HEK293 (cell line): ENCODE results near the gene TTN.

Experiments
- CTCF ChIA-PET: fragments of 350-600 bp; formaldehyde crosslinking; extraction: SDS; loops from one replicate; lab custom pipeline; 2021; ENCODE audit warnings: antibody characterized with exemption; lab: Yijun Ruan, JAX
- POLR2A ChIA-PET: fragments of 300-600 bp; formaldehyde crosslinking; extraction: SDS; loops from one replicate; lab custom pipeline; 2020; ENCODE audit warnings: antibody characterized with exemption, inconsistent platforms; lab: Yijun Ruan, JAX
- H3K27ac ChIP-seq: fragments of 200-500 bp; sonication (Bioruptor generic); 2 replicates; pipeline ENCODE4 v1.5.1; 2014; ENCODE audit warnings: low read depth, low read length, control low read depth, inconsistent platforms; ENCODE audit errors: extremely low read depth
- H3K36me3 ChIP-seq, 2 experiments: fragments of 200-500 bp in 1 of 2; sonication (Bioruptor generic) in 1 of 2; 1 replicate in 1 of 2; 2 replicates in 1 of 2; pipeline ENCODE4 v1.5.1; 2014 to 2017; ENCODE audit warnings: inconsistent platforms in 2 of 2, low read length in 2 of 2; ENCODE audit not compliant: control insufficient read depth in 2 of 2, insufficient read depth in 1 of 2
- H3K4me1 ChIP-seq: fragments of 200-500 bp; sonication (Bioruptor generic); 2 replicates; pipeline ENCODE4 v1.5.1; 2014; ENCODE audit warnings: mild to moderate bottlenecking, low read length, inconsistent platforms; ENCODE audit not compliant: control insufficient read depth, insufficient read depth
- H3K4me3 ChIP-seq: 2 replicates; pipeline ENCODE4 v1.5.1; 2011; ENCODE audit warnings: low read depth, mild to moderate bottlenecking, control low read depth, low read length, moderate library complexity
- H3K9me3 ChIP-seq: fragments of 200-500 bp; sonication (Bioruptor generic); 2 replicates; pipeline ENCODE4 v1.5.1; 2014; ENCODE audit warnings: low read depth, low read length, inconsistent platforms; ENCODE audit not compliant: control insufficient read depth, insufficient read depth
- BCL11A ChIP-seq: fragments of 450-650 bp; formaldehyde crosslinking; IDR thresholded peaks from 2 replicates; pipeline ENCODE4 v1.5.1; 2016; ENCODE audit warnings: low read depth, missing biosample characterization, missing genetic modification characterization
- HIC1 ChIP-seq: fragments of 450-650 bp; formaldehyde crosslinking; IDR thresholded peaks from 2 replicates; pipeline ENCODE4 v1.5.1; 2016; ENCODE audit warnings: missing biosample characterization, missing genetic modification characterization
- IKZF3 ChIP-seq: fragments of 450-650 bp; IDR thresholded peaks from 2 replicates; pipeline ENCODE4 v1.5.0; 2018; ENCODE audit warnings: missing biosample characterization, mild to moderate bottlenecking, missing genetic modification characterization, moderate library complexity
- KLF8 ChIP-seq: fragments of 450-650 bp; formaldehyde crosslinking; IDR thresholded peaks from 2 replicates; pipeline ENCODE4 v1.5.1; 2016; ENCODE audit warnings: missing biosample characterization, missing genetic modification characterization
- PRDM4 ChIP-seq: fragments of 450-650 bp; formaldehyde crosslinking; IDR thresholded peaks from 2 replicates; pipeline ENCODE4 v1.5.1; 2017; ENCODE audit warnings: missing biosample characterization, missing genetic modification characterization
- SCRT1 ChIP-seq: fragments of 450-650 bp; formaldehyde crosslinking; IDR thresholded peaks from 2 replicates; pipeline ENCODE4 v1.5.1; 2016; ENCODE audit warnings: missing biosample characterization, missing genetic modification characterization, borderline replicate concordance
- ZBTB48 ChIP-seq: fragments of 450-650 bp; formaldehyde crosslinking; IDR thresholded peaks from 2 replicates; pipeline ENCODE4 v1.5.1; 2016; ENCODE audit warnings: missing biosample characterization, missing genetic modification characterization
- ZFP3 ChIP-seq: fragments of 450-650 bp; formaldehyde crosslinking; IDR thresholded peaks from 2 replicates; pipeline ENCODE4 v1.5.1; 2016; ENCODE audit warnings: low read depth, missing biosample characterization, missing genetic modification characterization
- ZNF10 ChIP-seq: fragments of 450-650 bp; formaldehyde crosslinking; IDR thresholded peaks from 2 replicates; pipeline ENCODE4 v1.5.1; 2017; ENCODE audit warnings: missing biosample characterization, missing genetic modification characterization
- ZNF138 ChIP-seq: fragments of 450-650 bp; formaldehyde crosslinking; IDR thresholded peaks from 2 replicates; pipeline ENCODE4 v1.5.1; 2016; ENCODE audit warnings: missing biosample characterization, missing genetic modification characterization, borderline replicate concordance
- ZNF335 ChIP-seq: fragments of 450-650 bp; formaldehyde crosslinking; conservative IDR thresholded peaks from 2 replicates; pipeline ENCODE4 v1.5.1; 2016; ENCODE audit warnings: missing biosample characterization, missing genetic modification characterization
- ZNF37A ChIP-seq: fragments of 450-650 bp; IDR thresholded peaks from 2 replicates; pipeline ENCODE4 v1.5.1; 2018; ENCODE audit warnings: missing biosample characterization, missing genetic modification characterization
- ZNF530 ChIP-seq: fragments of 450-650 bp; formaldehyde crosslinking; IDR thresholded peaks from 2 replicates; pipeline ENCODE4 v1.5.1; 2016; ENCODE audit warnings: low read depth, missing biosample characterization, missing genetic modification characterization
- ZNF560 ChIP-seq: fragments of 450-650 bp; formaldehyde crosslinking; IDR thresholded peaks from 2 replicates; pipeline ENCODE4 v1.5.1; 2017; ENCODE audit warnings: missing biosample characterization, missing genetic modification characterization, borderline replicate concordance
- ZNF561 ChIP-seq: fragments of 450-650 bp; IDR thresholded peaks from 2 replicates; pipeline ENCODE4 v1.5.1; 2018; ENCODE audit warnings: missing biosample characterization, missing genetic modification characterization, borderline replicate concordance
- ZNF654 ChIP-seq: fragments of 450-650 bp; formaldehyde crosslinking; IDR thresholded peaks from 2 replicates; pipeline ENCODE4 v1.5.1; 2016; ENCODE audit warnings: low read depth, missing biosample characterization, missing genetic modification characterization
- ZNF658 ChIP-seq: fragments of 450-650 bp; formaldehyde crosslinking; IDR thresholded peaks from 2 replicates; pipeline ENCODE4; 2016; ENCODE audit warnings: missing biosample characterization, missing genetic modification characterization
- ZNF747 ChIP-seq: fragments of 450-650 bp; formaldehyde crosslinking; IDR thresholded peaks from 2 replicates; pipeline ENCODE4 v1.5.1; 2016; ENCODE audit warnings: missing biosample characterization, missing genetic modification characterization
- ZSCAN5A ChIP-seq: fragments of 450-650 bp; formaldehyde crosslinking; IDR thresholded peaks from 2 replicates; pipeline ENCODE4 v1.5.1; 2016; ENCODE audit warnings: missing biosample characterization, missing genetic modification characterization
- TF ChIP-seq, protein P1 (sequence below): fragments of 450-650 bp; formaldehyde crosslinking; IDR thresholded peaks from 2 replicates; pipeline ENCODE4 v1.5.1; 2016; ENCODE audit warnings: missing biosample characterization, missing genetic modification characterization, borderline replicate concordance
- TF ChIP-seq, protein P2 (sequence below): fragments of 450-650 bp; formaldehyde crosslinking; IDR thresholded peaks from 2 replicates; pipeline ENCODE4 v1.5.1; 2016; ENCODE audit warnings: missing biosample characterization, missing genetic modification characterization, borderline replicate concordance
- TF ChIP-seq, protein P3 (sequence below): fragments of 450-650 bp; formaldehyde crosslinking; IDR thresholded peaks from 2 replicates; pipeline ENCODE4 v1.5.1; 2016; ENCODE audit warnings: missing biosample characterization, missing genetic modification characterization
- TF ChIP-seq, protein P4 (sequence below): IDR thresholded peaks from 2 replicates; pipeline ENCODE4 v1.6.1; 2011; ENCODE audit warnings: mild to moderate bottlenecking, low read depth, low read length, borderline replicate concordance

TTN gene

GRCh38 chr2:178715366-178715765 is 91.9 kb downstream of the TTN start:
- no peaks in the 10 kb centered on the region for H3K36me3 ChIP-seq
- H3K9me3 ChIP-seq = no peaks in the 10 kb centered on the region
- POLR2A ChIA-PET = no interaction called here
- H3K4me3 ChIP-seq = no peak overlapping the region
- H3K27ac ChIP-seq = no peak overlapping the region
- TF ChIP-seq ZNF530 (tag by site-specific recombination) = no peak
- no peak for TF ChIP-seq KLF8 (tag by site-specific recombination)
- no peak for TF ChIP-seq PRDM4
- no peak for TF ChIP-seq ZNF138 (tag by site-specific recombination)
- TF ChIP-seq, protein P1, sequence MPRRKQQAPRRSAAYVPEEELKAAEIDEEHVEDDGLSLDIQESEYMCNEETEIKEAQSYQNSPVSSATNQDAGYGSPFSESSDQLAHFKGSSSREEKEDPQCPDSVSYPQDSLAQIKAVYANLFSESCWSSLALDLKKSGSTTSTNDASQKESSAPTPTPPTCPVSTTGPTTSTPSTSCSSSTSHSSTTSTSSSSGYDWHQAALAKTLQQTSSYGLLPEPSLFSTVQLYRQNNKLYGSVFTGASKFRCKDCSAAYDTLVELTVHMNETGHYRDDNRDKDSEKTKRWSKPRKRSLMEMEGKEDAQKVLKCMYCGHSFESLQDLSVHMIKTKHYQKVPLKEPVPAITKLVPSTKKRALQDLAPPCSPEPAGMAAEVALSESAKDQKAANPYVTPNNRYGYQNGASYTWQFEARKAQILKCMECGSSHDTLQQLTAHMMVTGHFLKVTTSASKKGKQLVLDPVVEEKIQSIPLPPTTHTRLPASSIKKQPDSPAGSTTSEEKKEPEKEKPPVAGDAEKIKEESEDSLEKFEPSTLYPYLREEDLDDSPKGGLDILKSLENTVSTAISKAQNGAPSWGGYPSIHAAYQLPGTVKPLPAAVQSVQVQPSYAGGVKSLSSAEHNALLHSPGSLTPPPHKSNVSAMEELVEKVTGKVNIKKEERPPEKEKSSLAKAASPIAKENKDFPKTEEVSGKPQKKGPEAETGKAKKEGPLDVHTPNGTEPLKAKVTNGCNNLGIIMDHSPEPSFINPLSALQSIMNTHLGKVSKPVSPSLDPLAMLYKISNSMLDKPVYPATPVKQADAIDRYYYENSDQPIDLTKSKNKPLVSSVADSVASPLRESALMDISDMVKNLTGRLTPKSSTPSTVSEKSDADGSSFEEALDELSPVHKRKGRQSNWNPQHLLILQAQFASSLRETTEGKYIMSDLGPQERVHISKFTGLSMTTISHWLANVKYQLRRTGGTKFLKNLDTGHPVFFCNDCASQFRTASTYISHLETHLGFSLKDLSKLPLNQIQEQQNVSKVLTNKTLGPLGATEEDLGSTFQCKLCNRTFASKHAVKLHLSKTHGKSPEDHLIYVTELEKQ (tag by site-specific recombination) = no peak
- TF ChIP-seq ZSCAN5A (tag by site-specific recombination) = no peak
- no peak for TF ChIP-seq ZNF747 (tag by site-specific recombination)
- TF ChIP-seq ZNF335 = no peak
- TF ChIP-seq ZNF654 (tag by site-specific recombination) = no peak
- TF ChIP-seq ZNF37A (tag by site-specific recombination) = no peak
- TF ChIP-seq IKZF3 = no peak
- CTCF ChIA-PET = no interaction called here
- no peaks in the 10 kb centered on the region for H3K4me1 ChIP-seq

GRCh38 chr2:178707476-178707875 is 99.7 kb downstream of the TTN start:
- H3K4me3 ChIP-seq = no peak overlapping the region
- ChIA-PET POLR2A (no interaction called here), CTCF (no interaction called here)
- H3K27ac ChIP-seq = no peak overlapping the region
- H3K4me1 ChIP-seq = no peaks in the 10 kb centered on the region
- no peaks in the 10 kb centered on the region for H3K9me3 ChIP-seq
- H3K36me3 ChIP-seq = no peaks in the 10 kb centered on the region
- TF ChIP-seq SCRT1 (tag by site-specific recombination) (no peak), ZNF10 (tag by site-specific recombination) (no peak), BCL11A (tag by site-specific recombination) (no peak), ZFP3 (tag by site-specific recombination) (no peak), ZBTB48 (tag by site-specific recombination) (no peak), ZNF560 (tag by site-specific recombination) (no peak), ZNF658 (tag by site-specific recombination) (no peak), ZNF561 (tag by site-specific recombination) (no peak), HIC1 (tag by site-specific recombination) (no peak)
- TF ChIP-seq, protein P2, sequence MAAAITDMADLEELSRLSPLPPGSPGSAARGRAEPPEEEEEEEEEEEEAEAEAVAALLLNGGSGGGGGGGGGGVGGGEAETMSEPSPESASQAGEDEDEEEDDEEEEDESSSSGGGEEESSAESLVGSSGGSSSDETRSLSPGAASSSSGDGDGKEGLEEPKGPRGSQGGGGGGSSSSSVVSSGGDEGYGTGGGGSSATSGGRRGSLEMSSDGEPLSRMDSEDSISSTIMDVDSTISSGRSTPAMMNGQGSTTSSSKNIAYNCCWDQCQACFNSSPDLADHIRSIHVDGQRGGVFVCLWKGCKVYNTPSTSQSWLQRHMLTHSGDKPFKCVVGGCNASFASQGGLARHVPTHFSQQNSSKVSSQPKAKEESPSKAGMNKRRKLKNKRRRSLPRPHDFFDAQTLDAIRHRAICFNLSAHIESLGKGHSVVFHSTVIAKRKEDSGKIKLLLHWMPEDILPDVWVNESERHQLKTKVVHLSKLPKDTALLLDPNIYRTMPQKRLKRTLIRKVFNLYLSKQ (tag by site-specific recombination) = no peak
- TF ChIP-seq, protein P3, sequence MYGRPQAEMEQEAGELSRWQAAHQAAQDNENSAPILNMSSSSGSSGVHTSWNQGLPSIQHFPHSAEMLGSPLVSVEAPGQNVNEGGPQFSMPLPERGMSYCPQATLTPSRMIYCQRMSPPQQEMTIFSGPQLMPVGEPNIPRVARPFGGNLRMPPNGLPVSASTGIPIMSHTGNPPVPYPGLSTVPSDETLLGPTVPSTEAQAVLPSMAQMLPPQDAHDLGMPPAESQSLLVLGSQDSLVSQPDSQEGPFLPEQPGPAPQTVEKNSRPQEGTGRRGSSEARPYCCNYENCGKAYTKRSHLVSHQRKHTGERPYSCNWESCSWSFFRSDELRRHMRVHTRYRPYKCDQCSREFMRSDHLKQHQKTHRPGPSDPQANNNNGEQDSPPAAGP (tag by site-specific recombination) = no peak
- TF ChIP-seq, protein P4, sequence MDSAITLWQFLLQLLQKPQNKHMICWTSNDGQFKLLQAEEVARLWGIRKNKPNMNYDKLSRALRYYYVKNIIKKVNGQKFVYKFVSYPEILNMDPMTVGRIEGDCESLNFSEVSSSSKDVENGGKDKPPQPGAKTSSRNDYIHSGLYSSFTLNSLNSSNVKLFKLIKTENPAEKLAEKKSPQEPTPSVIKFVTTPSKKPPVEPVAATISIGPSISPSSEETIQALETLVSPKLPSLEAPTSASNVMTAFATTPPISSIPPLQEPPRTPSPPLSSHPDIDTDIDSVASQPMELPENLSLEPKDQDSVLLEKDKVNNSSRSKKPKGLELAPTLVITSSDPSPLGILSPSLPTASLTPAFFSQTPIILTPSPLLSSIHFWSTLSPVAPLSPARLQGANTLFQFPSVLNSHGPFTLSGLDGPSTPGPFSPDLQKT = no peak
